Keratinocyte (primary cell): ENCODE measurements around the gene RNPEPL1. TPM values are rescaled to one million over a fixed set of nuclear protein-coding genes. Genes with fewer than 3 reads are reported as not detected.

Experiments
- DNase-seq: peaks from one replicate; pipeline ENCODE4 v3.0.0-alpha.2; 2011; ENCODE audit warnings: low read depth, missing footprints, low spot score
- FAIRE-seq: peaks from 2 replicates; lab custom pipeline; 2011; peaks lifted over from hg19 to GRCh38; lab: Jason Lieb, UNC
- H2AFZ ChIP-seq: 2 replicates; pipeline ENCODE4 v1.6.0; 2012; ENCODE audit warnings: low read length, control low read depth, inconsistent platforms; ENCODE audit not compliant: control insufficient read depth
- H3K27ac ChIP-seq: 2 replicates; pipeline ENCODE4 v1.5.1; 2011; ENCODE audit warnings: low read length; ENCODE audit not compliant: control insufficient read depth, insufficient read depth
- H3K27me3 ChIP-seq: 3 replicates; pipeline ENCODE4 v1.6.0; 2011; ENCODE audit warnings: low read length; ENCODE audit not compliant: control insufficient read depth, insufficient read depth; ENCODE audit errors: extremely low read depth
- H3K36me3 ChIP-seq, 2 experiments: 2 replicates in 1 of 2; 3 replicates in 1 of 2; pipeline ENCODE4 v1.5.1; 2011; ENCODE audit warnings: low read length in 2 of 2, mild to moderate bottlenecking in 1 of 2; ENCODE audit not compliant: control insufficient read depth in 2 of 2, insufficient read depth in 2 of 2; ENCODE audit errors: extremely low read depth in 1 of 2
- H3K4me1 ChIP-seq: 3 replicates; pipeline ENCODE4 v1.5.1; 2011; ENCODE audit warnings: low read length; ENCODE audit not compliant: control insufficient read depth, insufficient read depth; ENCODE audit errors: extremely low read depth
- H3K4me2 ChIP-seq: 3 replicates; pipeline ENCODE4 v1.6.0; 2011; ENCODE audit warnings: low read depth, low read length; ENCODE audit not compliant: control insufficient read depth, insufficient read depth; ENCODE audit errors: extremely low read depth
- H3K4me3 ChIP-seq, 3 experiments: fragments of 200-600 bp in 1 of 3; sonication (generic) in 1 of 3; 2 replicates in 2 of 3; 3 replicates in 1 of 3; pipeline ENCODE4 v1.5.1; 2011 to 2016; ENCODE audit warnings: low read length in 3 of 3, mild to moderate bottlenecking in 3 of 3, control low read depth in 2 of 3, inconsistent platforms in 1 of 3, low read depth in 1 of 3, mixed read lengths in 1 of 3, mixed run types in 1 of 3, moderate library complexity in 1 of 3; ENCODE audit not compliant: control insufficient read depth in 2 of 3, insufficient read depth in 2 of 3; ENCODE audit errors: extremely low read depth in 1 of 3
- H3K79me2 ChIP-seq: 2 replicates; pipeline ENCODE4 v1.6.0; 2012; ENCODE audit warnings: low read length; ENCODE audit not compliant: control insufficient read depth, insufficient read depth
- H3K9ac ChIP-seq: 3 replicates; pipeline ENCODE4 v1.6.0; 2011; ENCODE audit warnings: low read length; ENCODE audit not compliant: control insufficient read depth, insufficient read depth; ENCODE audit errors: extremely low read depth
- H3K9me1 ChIP-seq: 3 replicates; pipeline ENCODE4 v1.6.0; 2011; ENCODE audit warnings: low read length; ENCODE audit not compliant: control insufficient read depth, insufficient read depth; ENCODE audit errors: extremely low read depth
- H3K9me3 ChIP-seq: 2 replicates; pipeline ENCODE4 v1.5.1; 2012; ENCODE audit warnings: low read depth, low read length; ENCODE audit not compliant: control insufficient read depth
- H4K20me1 ChIP-seq: 3 replicates; pipeline ENCODE4 v1.6.0; 2011; ENCODE audit warnings: low read length; ENCODE audit not compliant: control insufficient read depth, insufficient read depth; ENCODE audit errors: extremely low read depth
- CTCF ChIP-seq, 3 experiments: IDR thresholded peaks in 1 of 3; conservative IDR thresholded peaks in 1 of 3; optimal IDR thresholded peaks in 1 of 3; 2 replicates in 2 of 3; 3 replicates in 1 of 3; pipeline versions ENCODE3 to v1.5.1; 2011; ENCODE audit warnings: low read length in 3 of 3, mild to moderate bottlenecking in 3 of 3, moderate library complexity in 2 of 3, control low read depth in 1 of 3, inconsistent platforms in 1 of 3; ENCODE audit not compliant: insufficient read depth in 2 of 3; ENCODE audit errors: extremely low read depth in 1 of 3
- EZH2 ChIP-seq: IDR thresholded peaks from one replicate; pipeline ENCODE4 v1.6.1; 2012; ENCODE audit warnings: inconsistent platforms, mild to moderate bottlenecking, low read length, moderate library complexity
- dilution Hi-C: fragments of 300-500 bp; cut with MboI; formaldehyde crosslinking; loops from one replicate; pipeline ENCODE4 v1.7.0; 2020; ENCODE audit warnings: low sequenced_read_pairs; ENCODE audit not compliant: extremely low pct_ligation_motif_present
- polyA plus RNA-seq, 5 experiments: library from polyadenylated mRNA; depleted of rRNA in 3 of 5; stranded (reverse) in 3 of 5; stranded (forward) in 1 of 5; unstranded in 1 of 5; fragments of >200 nt; gene quantifications; 1 replicate in 1 of 5; 2 replicates in 3 of 5; 3 replicates in 1 of 5; pipeline versions ENCODE4 v1.2.1 to v1.2.3, GENCODE V29; 2011 to 2012; ENCODE audit warnings: missing spikeins in 2 of 5, low read depth in 1 of 5, low replicate concordance in 1 of 5

Gene RNPEPL1
- polyA plus RNA-seq, 1 donor (not counting 4 experiments of a cell fraction or from before 2014, with no cell fraction given): 3.7 TPM

DNA sequence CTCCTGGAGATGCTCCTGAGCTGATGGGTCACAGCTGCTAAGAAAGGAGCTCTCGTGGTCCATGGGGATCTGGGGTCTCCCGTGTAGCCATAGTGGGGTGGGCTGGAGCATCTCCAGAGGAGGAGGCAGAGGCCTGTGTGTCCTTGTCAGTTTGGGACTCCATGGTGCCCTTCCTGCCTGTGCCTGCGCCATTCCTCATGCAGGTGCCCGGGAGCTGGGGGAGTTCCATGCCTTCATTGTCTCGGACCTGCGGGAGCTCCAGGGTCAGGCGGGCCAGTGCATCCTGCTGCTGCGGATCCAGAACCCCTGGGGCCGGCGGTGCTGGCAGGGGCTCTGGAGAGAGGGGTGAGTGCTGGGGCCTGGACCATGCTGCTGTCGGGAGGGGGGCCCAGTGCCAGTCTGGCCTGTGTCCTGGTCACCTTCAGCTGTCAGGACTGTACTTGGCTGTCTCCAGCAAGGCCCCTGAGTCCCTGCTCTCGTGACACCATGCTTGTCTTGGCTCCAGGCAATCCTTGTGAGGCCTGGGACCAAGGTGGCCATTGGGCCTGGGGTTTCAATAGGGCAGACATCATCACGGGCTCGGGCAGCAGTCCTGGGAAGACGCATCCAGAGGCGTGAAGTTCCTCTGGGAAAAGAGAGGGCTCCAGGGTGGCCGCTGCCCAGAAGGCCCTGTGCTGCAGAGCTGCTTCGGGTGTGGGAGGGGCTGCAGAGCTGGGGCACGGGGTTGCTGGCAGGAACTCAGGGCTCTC lies 25.6 kb downstream of the RNPEPL1 start:
- FAIRE-seq (no peak), DNase-seq (no peak)
- H4K20me1 ChIP-seq: peaks cover 14% of the 10 kb centered on the region
- H3K27me3 ChIP-seq: no peaks in the 10 kb centered on the region
- no peak overlapping the region for H2AFZ ChIP-seq
- H3K36me3 ChIP-seq: peaks cover 10 to 23% of the 10 kb centered on the region in 2 experiments
- no peak for TF ChIP-seq EZH2
- TF ChIP-seq CTCF (optimal IDR thresholded peaks at IDR 0.05 in 1 of 3, IDR thresholded peaks at IDR 0.05 in 1 of 3, conservative IDR thresholded peaks at IDR 0.05 in 1 of 3; ENCODE audit: extremely low read depth in 1 of 3, insufficient read depth in 2 of 3, low read length in 3 of 3): no peak
- H3K9ac ChIP-seq: no peak overlapping the region
- no peak overlapping the region for H3K4me3 ChIP-seq
- no peak overlapping the region for H3K27ac ChIP-seq
- dilution Hi-C loops: no loop called here
- no peaks in the 10 kb centered on the region for H3K9me3 ChIP-seq
- H3K4me2 ChIP-seq: no peak overlapping the region
- no peaks in the 10 kb centered on the region for H3K4me1 ChIP-seq
- no peaks in the 10 kb centered on the region for H3K9me1 ChIP-seq
- peaks cover 26% of the 10 kb centered on the region for H3K79me2 ChIP-seq

DNA sequence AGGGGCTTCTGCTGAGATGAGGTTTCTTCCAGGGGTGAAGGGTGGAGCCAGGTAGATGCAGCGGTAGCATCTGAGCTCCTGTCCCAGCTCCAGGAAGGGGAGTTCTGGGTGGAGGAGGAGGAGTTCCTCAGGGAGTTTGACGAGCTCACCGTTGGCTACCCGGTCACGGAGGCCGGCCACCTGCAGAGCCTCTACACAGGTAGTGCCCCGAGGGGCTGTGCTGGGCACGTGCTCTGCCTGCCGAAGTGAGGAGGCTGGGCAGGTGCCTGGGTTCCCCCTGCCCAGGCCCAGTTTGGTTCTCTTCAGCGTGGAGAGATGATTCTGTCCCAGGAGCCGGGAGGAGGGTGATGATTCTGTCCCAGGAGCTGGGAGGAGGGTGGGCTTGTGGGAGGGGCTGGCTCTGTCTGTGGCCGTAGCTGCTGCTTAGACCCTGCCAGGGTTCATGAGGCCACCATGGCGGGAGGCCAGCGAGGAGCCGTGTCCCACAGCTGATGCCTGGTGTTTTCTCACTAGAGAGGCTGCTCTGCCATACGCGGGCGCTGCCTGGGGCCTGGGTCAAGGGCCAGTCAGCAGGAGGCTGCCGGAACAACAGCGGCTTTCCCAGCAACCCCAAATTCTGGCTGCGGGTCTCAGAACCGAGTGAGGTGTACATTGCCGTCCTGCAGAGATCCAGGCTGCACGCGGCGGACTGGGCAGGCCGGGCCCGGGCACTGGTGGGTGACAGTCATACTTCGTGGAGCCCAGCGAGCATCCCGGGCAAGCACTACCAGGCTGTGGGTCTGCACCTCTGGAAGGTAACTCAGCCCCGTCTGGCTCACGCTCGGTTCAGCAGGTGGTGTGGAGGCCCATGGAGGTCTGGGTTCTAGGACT lies 26.5 kb downstream of the RNPEPL1 start:
- DNase-seq (no peak), FAIRE-seq (no peak)
- H3K27ac ChIP-seq: no peak overlapping the region
- no peak overlapping the region for H3K4me2 ChIP-seq
- H3K4me3 ChIP-seq: no peak overlapping the region
- H4K20me1 ChIP-seq: peaks cover 14% of the 10 kb centered on the region
- H3K9me1 ChIP-seq: no peaks in the 10 kb centered on the region
- peaks cover 22% of the 10 kb centered on the region for H3K79me2 ChIP-seq
- no peak overlapping the region for H2AFZ ChIP-seq
- no peak for TF ChIP-seq EZH2
- TF ChIP-seq CTCF (optimal IDR thresholded peaks at IDR 0.05 in 1 of 3, IDR thresholded peaks at IDR 0.05 in 1 of 3, conservative IDR thresholded peaks at IDR 0.05 in 1 of 3; ENCODE audit: extremely low read depth in 1 of 3, insufficient read depth in 2 of 3, low read length in 3 of 3): no peak
- no peaks in the 10 kb centered on the region for H3K27me3 ChIP-seq
- no peak overlapping the region for H3K9ac ChIP-seq
- no peaks in the 10 kb centered on the region for H3K4me1 ChIP-seq
- peaks cover 14 to 23% of the 10 kb centered on the region in 2 experiments for H3K36me3 ChIP-seq
- no peaks in the 10 kb centered on the region for H3K9me3 ChIP-seq
- dilution Hi-C loops: no loop called here
